Activated T-cell treated with anti-CD3 and anti-CD28 coated beads, Interleukin-2, amount 50 U/mL, for 72 hours (primary cell): ENCODE measurements around the gene MED13. TPM values are rescaled to one million over a fixed set of nuclear protein-coding genes. Genes with fewer than 3 reads are reported as not detected.
"Not testable (repeated sequence)": the region's sequence is repeated elsewhere in the genome, so short reads cannot be mapped to it uniquely, and the experiment has no call there.

ENCODE experiments used
- ATAC-seq, 2 donors: fragments of 150-1000 bp; cut with Tn5 transposase; replicated peaks in 1 of 2; 2 replicates each; pipeline ENCODE4 v1.10.0; 2021; ENCODE audit warnings: moderate library complexity in 2 of 2, mild to moderate bottlenecking in 1 of 2
- DNase-seq, 2 donors: peaks; one replicate each; pipeline ENCODE4 v3.0.0; 2021 to 2022; ENCODE audit warnings: mixed read lengths in 1 of 2
- H3K27ac Mint-ChIP-seq: one replicate; pipeline ENCODE4 v1.8.0; 2022; ENCODE audit warnings: mild to moderate bottlenecking, moderate library complexity, mixed read lengths
- H3K27me3 Mint-ChIP-seq: one replicate; pipeline ENCODE4 v1.8.0; 2022; ENCODE audit warnings: low read depth, mixed read lengths
- H3K36me3 Mint-ChIP-seq, 2 donors: one replicate each; pipeline ENCODE4 v1.8.0; 2022; ENCODE audit warnings: mixed read lengths in 2 of 2, mild to moderate bottlenecking in 1 of 2; ENCODE audit not compliant: insufficient read depth in 2 of 2
- H3K4me1 Mint-ChIP-seq: one replicate; pipeline ENCODE4 v1.8.0; 2022; ENCODE audit warnings: low read depth, mixed read lengths
- H3K4me3 Mint-ChIP-seq, 2 donors: one replicate each; pipeline ENCODE4 v1.8.0; 2022; ENCODE audit warnings: mild to moderate bottlenecking in 2 of 2, mixed read lengths in 2 of 2, moderate library complexity in 2 of 2
- H3K9me3 Mint-ChIP-seq, 2 donors: one replicate each; pipeline ENCODE4 v1.8.0; 2022; ENCODE audit warnings: mixed read lengths in 2 of 2
- total RNA-seq, 2 donors: library from RNA; stranded (reverse); gene quantifications; one replicate each; pipeline ENCODE4 v1.2.3, GENCODE V29; 2022

MED13 gene
- total RNA-seq, 2 donors from 2014 or later: 59.9 to 61.6 TPM

- no peak for DNase-seq
- peaks cover 3 to 30% of the 10 kb centered on the region in 2 donors for H3K36me3 Mint-ChIP-seq
These were observed 21.9 kb downstream of the MED13 start for GRCh38 chr17:62043140-62043539.

GRCh38 chr17:62038248-62038647, 26.8 kb downstream of the MED13 start:
- H3K4me1 Mint-ChIP-seq: peaks cover 17% of the 10 kb centered on the region
- no peak for DNase-seq
- no peaks in the 10 kb centered on the region for H3K9me3 Mint-ChIP-seq
- ATAC-seq: no peak
- peaks cover 2 to 26% of the 10 kb centered on the region in 2 donors for H3K36me3 Mint-ChIP-seq
- no peak overlapping the region for H3K4me3 Mint-ChIP-seq
- no peaks in the 10 kb centered on the region for H3K27me3 Mint-ChIP-seq
- H3K27ac Mint-ChIP-seq: no peak overlapping the region

More at GRCh38 chr17:62043140-62043539, 21.9 kb downstream of the MED13 start:
- no peak overlapping the region for H3K4me3 Mint-ChIP-seq
- ATAC-seq: no peak
- H3K27ac Mint-ChIP-seq: peak overlapping the region; percentile 46
- no peaks in the 10 kb centered on the region for H3K27me3 Mint-ChIP-seq
- peaks cover 26% of the 10 kb centered on the region for H3K4me1 Mint-ChIP-seq
- H3K9me3 Mint-ChIP-seq: no peaks in the 10 kb centered on the region

GRCh38 chr17:62033317-62033716, 31.8 kb downstream of the MED13 start:
- H3K36me3 Mint-ChIP-seq: peaks cover 12 to 24% of the 10 kb centered on the region in 2 donors
- DNase-seq: no peak
- H3K4me1 Mint-ChIP-seq: no peaks in the 10 kb centered on the region
- H3K9me3 Mint-ChIP-seq: no peaks in the 10 kb centered on the region
- no peak overlapping the region for H3K4me3 Mint-ChIP-seq
- no peaks in the 10 kb centered on the region for H3K27me3 Mint-ChIP-seq
- no peak overlapping the region for H3K27ac Mint-ChIP-seq
- no peak for ATAC-seq

- no peak overlapping the region for H3K4me3 Mint-ChIP-seq
- ATAC-seq: no peak
These were observed 32.6 kb downstream of the MED13 start for GRCh38 chr17:62032480-62032879.

GRCh38 chr17:62030264-62030663, 34.8 kb downstream of the MED13 start:
- Mint-ChIP-seq H3K27ac (no peak overlapping the region), H3K36me3 (peaks cover 12 to 39% of the 10 kb centered on the region in 2 donors), H3K9me3 (no peaks in the 10 kb centered on the region), H3K27me3 (no peaks in the 10 kb centered on the region), H3K4me3 (no peak overlapping the region), H3K4me1 (peaks cover 5% of the 10 kb centered on the region)
- DNase-seq: no peak
- ATAC-seq: no peak

More at GRCh38 chr17:62032480-62032879, 32.6 kb downstream of the MED13 start:
- Mint-ChIP-seq H3K27me3 (no peaks in the 10 kb centered on the region), H3K4me1 (no peaks in the 10 kb centered on the region), H3K27ac (peak overlapping the region; percentile 64), H3K36me3 (peaks cover 12 to 28% of the 10 kb centered on the region in 2 donors), H3K9me3 (no peaks in the 10 kb centered on the region)
- no peak for DNase-seq

- no peak overlapping the region for H3K27ac Mint-ChIP-seq
- peaks cover 8% of the 10 kb centered on the region for H3K4me1 Mint-ChIP-seq
- H3K36me3 Mint-ChIP-seq: peaks cover 2 to 29% of the 10 kb centered on the region in 2 donors
- no peaks in the 10 kb centered on the region for H3K27me3 Mint-ChIP-seq
- H3K4me3 Mint-ChIP-seq: no peak overlapping the region
- DNase-seq: no peak
- no peak for ATAC-seq
- no peaks in the 10 kb centered on the region for H3K9me3 Mint-ChIP-seq
These were observed 40.2 kb downstream of the MED13 start for GRCh38 chr17:62024866-62025265.

- Mint-ChIP-seq H3K9me3 (peaks cover 0 to 1% of the 10 kb centered on the region in 2 donors), H3K4me3 (no peak overlapping the region), H3K36me3 (peaks cover 4 to 19% of the 10 kb centered on the region in 2 donors), H3K27ac (no peak overlapping the region), H3K4me1 (no peaks in the 10 kb centered on the region), H3K27me3 (no peaks in the 10 kb centered on the region)
- DNase-seq (no peak), ATAC-seq (no peak)
These were observed 47.2 kb downstream of the MED13 start for GRCh38 chr17:62017912-62018311.

GRCh38 chr17:62017496-62017895, 47.6 kb downstream of the MED13 start:
- ATAC-seq: no peak

GRCh38 chr17:62014526-62014925, 50.6 kb downstream of the MED13 start:
- Mint-ChIP-seq H3K9me3 (peaks cover 0 to 1% of the 10 kb centered on the region in 2 donors), H3K4me1 (no peaks in the 10 kb centered on the region), H3K27ac (no peak overlapping the region), H3K27me3 (no peaks in the 10 kb centered on the region), H3K36me3 (peaks cover 7 to 27% of the 10 kb centered on the region in 2 donors), H3K4me3 (no peak overlapping the region)
- no peak for DNase-seq
- no peak for ATAC-seq

More at GRCh38 chr17:62017496-62017895, 47.6 kb downstream of the MED13 start:
- no peaks in the 10 kb centered on the region for H3K27me3 Mint-ChIP-seq
- H3K4me1 Mint-ChIP-seq: no peaks in the 10 kb centered on the region
- no peak overlapping the region for H3K4me3 Mint-ChIP-seq
- H3K36me3 Mint-ChIP-seq: peaks cover 4 to 19% of the 10 kb centered on the region in 2 donors
- H3K27ac Mint-ChIP-seq: no peak overlapping the region
- H3K9me3 Mint-ChIP-seq: peaks cover 0 to 1% of the 10 kb centered on the region in 2 donors
- DNase-seq: no peak

- Mint-ChIP-seq H3K27me3 (no peaks in the 10 kb centered on the region), H3K4me1 (peaks cover 24% of the 10 kb centered on the region), H3K9me3 (peaks cover 0 to 1% of the 10 kb centered on the region in 2 donors), H3K36me3 (peaks cover 16 to 49% of the 10 kb centered on the region in 2 donors), H3K27ac (no peak overlapping the region), H3K4me3 (no peak overlapping the region)
- ATAC-seq (no peak), DNase-seq (no peak)
These were observed 55.9 kb downstream of the MED13 start for GRCh38 chr17:62009220-62009619.

- Mint-ChIP-seq H3K4me3 (peak overlapping the region in 1 of 2 donors; percentile 45), H3K36me3 (peaks cover 15 to 49% of the 10 kb centered on the region in 2 donors), H3K4me1 (peaks cover 29% of the 10 kb centered on the region), H3K27me3 (no peaks in the 10 kb centered on the region), H3K9me3 (no peaks in the 10 kb centered on the region), H3K27ac (peak overlapping the region; percentile 63)
- DNase-seq: no peak
- peak; percentile 36 to 50 for ATAC-seq
These were observed 56.8 kb downstream of the MED13 start for GRCh38 chr17:62008294-62008693.

GRCh38 chr17:62004388-62004787, 60.7 kb downstream of the MED13 start:
- Mint-ChIP-seq H3K27ac (no peak overlapping the region), H3K36me3 (peaks cover 10 to 27% of the 10 kb centered on the region in 2 donors), H3K4me3 (no peak overlapping the region), H3K27me3 (no peaks in the 10 kb centered on the region), H3K9me3 (no peaks in the 10 kb centered on the region), H3K4me1 (peaks cover 36% of the 10 kb centered on the region)
- ATAC-seq (no peak), DNase-seq (no peak)

- not testable (repeated sequence) for ATAC-seq, H3K4me3 Mint-ChIP-seq, H3K9me3 Mint-ChIP-seq, DNase-seq, H3K27me3 Mint-ChIP-seq, H3K27ac Mint-ChIP-seq
- peaks cover 32% of the 10 kb centered on the region for H3K4me1 Mint-ChIP-seq
- H3K36me3 Mint-ChIP-seq: peaks cover 7 to 20% of the 10 kb centered on the region in 2 donors
These were observed 61.9 kb downstream of the MED13 start for GRCh38 chr17:62003141-62003540.

- DNase-seq: no peak
- Mint-ChIP-seq H3K4me3 (no peak overlapping the region), H3K27ac (peak overlapping the region; percentile 56), H3K9me3 (no peaks in the 10 kb centered on the region), H3K27me3 (no peaks in the 10 kb centered on the region), H3K4me1 (peaks cover 32% of the 10 kb centered on the region), H3K36me3 (peaks cover 7 to 15% of the 10 kb centered on the region in 2 donors)
- no peak for ATAC-seq
These were observed 64.0 kb downstream of the MED13 start for GRCh38 chr17:62001105-62001504.
